Anterior cingulate cortex (tissue), 58 donors: ENCODE measurements around the gene RPTOR.
A peak's percentile ranks its signal among the peaks of the same experiment; 100 is the strongest.
"Not testable (repeated sequence)": the region's sequence is repeated elsewhere in the genome, so short reads cannot be mapped to it uniquely, and the experiment has no call there.

Experiments
- DNase-seq, 58 donors: peaks; one replicate each; lab custom pipeline; 2025; lab: John Stamatoyannopoulos, UW

RPTOR gene

DNA sequence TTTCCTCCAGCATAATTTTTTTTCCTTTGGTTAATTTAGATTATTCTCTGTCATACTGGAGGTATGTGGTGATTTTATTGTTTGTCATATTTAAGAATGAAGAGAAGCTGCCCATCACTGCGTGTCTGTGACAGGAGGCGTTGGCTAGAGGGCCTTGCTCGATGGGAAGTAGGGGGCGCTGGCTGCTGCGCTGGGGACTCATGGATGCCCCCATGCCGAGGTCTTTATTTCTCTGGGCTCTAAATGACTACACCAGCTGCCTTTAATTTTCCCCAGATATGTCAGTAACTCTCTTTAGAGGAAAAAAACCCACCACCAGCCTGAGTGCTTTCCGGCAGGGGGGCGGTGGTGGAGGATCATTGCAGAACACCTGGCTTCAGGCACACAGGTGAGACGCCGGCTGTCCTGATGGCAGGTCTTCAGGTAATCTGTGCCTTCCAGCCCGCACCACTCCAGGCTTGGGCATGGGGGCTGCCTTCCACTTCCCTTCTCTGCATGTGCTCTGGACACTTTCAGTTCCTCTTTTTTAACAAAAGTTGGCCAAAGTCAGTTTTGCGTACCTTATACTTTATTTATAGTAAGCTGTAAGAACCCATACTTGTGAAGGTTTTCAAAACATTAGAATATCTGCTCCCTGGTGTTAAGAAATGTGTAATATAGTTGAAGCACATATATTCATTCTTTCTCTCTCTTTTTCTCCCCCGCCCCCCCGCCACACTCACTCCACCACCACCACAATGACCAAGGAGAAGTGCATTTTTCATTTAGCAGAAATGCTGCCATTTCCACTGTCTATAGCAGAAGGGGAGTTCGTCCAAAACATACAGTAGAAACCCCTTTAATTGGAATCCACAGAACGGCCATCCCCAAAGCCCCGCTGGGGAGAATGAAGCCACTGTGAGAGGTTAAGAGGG is 192.7 kb downstream of the RPTOR start:
- DNase-seq = no peak

DNA sequence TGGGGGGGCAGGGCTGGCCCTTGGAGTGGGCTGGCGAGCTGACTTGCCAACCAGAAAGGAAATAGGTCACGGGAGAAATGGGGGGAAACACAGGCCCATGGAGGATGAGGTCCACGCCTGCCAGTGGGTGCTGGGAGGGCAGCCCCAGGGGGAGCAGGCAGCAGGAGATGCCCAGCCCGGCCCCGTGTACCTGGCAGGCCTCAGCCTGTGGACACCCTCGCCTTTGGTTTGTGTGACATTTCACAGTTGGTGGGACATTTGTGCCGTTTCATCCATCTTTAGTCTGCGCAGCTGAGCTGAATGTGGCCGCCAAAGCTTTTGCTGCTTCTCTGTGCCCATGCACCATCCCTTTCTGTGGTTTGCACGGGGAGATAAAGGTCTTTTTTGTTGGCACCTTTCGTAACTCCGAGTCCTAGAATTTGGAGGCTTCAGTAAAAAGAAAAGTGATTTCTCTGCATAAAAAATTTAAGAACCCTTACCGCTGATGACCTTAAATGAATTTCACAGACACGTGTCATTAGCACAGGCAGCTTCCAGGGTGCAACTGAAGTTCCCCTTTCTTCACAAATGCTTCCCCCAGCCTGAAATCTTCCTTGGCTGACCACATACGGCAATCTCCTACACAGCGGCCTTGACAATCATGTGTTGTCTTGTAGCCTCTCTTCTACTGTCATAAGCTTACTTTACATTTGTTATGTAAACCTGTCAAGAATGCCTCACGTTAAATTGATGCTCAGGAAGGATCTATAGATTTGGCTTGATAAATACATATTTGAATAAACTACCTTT is 193.6 kb downstream of the RPTOR start:
- DNase-seq = no peak

- DNase-seq = no peak
Observed at GRCh38 chr17:80738987-80739730, 194.5 kb downstream of the RPTOR start.

DNA sequence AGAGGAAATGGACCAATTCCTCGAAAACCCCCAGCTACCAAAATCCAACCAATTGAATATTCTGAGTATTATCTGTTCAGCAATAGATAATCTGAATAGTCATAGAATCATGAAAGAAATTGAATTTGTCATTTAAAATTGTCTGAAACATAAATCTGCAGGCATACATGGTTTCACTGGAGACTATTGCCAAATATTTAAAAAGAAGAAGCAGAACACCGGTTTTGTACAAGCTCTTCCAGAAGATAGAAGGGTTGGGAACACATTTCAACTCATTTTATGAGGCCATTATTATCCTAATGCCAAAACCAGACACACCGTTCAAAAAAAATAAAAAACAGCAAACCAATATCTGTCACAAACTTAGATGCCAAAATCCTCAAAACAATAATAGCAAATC is 195.5 kb downstream of the RPTOR start:
- no peak for DNase-seq

GRCh38 chr17:80742091-80742490 is 197.5 kb downstream of the RPTOR start:
- DNase-seq = no peak

DNA sequence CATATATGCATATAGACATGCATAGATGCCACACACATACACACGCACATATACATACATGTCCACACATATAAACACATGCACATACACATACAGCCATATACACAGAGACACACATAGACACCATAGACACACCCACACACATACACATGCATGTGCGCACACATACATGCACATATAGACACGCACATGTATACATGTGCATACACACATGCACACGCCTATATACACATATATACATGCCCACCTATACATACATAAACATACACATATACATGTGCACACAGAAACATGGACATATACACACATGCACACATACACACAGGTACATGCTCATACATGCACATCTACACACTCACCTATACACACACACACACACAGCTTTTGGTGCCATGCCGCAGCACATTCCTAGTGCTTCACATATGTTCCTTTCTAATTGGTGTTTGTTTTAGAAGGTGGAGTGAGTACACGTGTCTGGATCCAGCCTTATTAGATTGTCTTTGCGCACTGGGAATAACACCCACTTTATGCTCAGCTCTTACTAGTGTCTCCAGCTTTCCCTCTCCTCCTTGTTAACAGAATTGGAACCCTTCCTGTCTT is 198.0 kb downstream of the RPTOR start:
- DNase-seq = no peak

DNA sequence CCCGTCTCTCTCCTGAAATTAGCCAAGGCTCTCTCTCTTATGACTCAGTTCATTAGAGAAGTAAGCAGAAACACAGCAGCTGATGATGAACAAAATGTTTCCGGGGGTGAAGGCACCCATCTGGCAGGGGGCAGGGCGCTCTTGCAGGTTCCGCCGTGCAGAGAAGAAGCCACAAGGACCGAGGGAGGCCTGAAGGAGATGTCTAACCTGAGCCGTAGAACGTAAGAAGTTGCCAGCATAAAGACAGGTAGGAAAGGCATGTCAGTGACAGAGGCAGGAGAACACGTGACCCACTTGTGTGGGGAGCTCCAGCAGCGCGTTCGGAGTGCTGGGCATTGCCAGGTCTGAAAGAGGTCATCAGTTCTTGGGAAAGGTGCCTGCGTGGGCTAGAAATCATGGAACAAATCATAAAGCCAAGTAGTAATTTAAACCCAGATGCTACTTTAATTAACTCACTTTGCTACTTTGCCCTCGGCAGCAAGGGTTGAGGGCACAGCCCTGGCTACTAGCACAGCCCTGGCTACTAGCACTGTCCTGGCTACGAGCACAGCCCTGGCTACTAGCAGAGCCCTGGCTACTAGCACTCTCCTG is 198.6 kb downstream of the RPTOR start:
- peak in 17 of 58 donors; percentile 22 to 76 (median 44) for DNase-seq

DNA sequence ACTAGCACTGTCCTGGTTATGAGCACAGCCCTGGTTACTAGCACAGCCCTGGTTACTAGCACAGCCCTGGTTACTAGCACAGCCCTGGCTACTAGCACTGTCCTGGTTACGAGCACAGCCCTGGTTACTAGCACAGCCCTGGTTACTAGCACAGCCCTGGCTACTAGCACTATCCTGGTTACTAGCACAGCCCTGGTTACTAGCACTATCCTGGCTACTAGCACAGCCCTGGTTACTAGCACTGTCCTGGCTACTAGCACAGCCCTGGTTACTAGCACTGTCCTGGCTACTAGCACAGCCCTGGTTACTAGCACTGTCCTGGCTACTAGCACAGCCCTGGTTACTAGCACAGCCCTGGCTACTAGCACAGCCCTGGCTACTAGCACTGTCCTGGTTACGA is 199.3 kb downstream of the RPTOR start:
- not testable (repeated sequence) for DNase-seq

- DNase-seq = not testable (repeated sequence)
Observed at GRCh38 chr17:80744725-80745124, 200.1 kb downstream of the RPTOR start.

- no peak for DNase-seq
Observed at GRCh38 chr17:80745183-80745582, 200.5 kb downstream of the RPTOR start.

- peak in 7 of 58 donors; percentile 14 to 46 (median 28) for DNase-seq
Observed at GRCh38 chr17:80746262-80746935, 201.8 kb downstream of the RPTOR start.

DNA sequence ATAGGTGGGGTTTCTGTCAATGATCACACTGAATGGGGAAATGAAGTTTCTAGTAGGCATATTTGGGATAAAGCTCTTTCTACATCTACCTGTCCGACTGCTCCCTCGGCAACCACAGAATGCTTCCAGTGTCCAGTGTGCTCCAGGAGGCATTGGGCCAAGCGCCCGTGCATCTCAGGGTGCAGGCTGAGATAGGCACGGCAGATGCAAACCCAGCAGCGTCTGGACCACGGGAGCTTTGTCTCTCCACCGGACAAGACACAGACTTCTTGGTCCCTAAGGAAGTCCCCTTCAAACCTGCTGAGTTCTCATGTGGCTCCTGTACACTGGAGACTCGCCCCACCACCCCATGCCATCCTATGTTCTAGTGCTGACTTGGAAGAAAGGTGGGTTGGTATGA is 202.8 kb downstream of the RPTOR start:
- DNase-seq = no peak

GRCh38 chr17:80749611-80750010 is 205.0 kb downstream of the RPTOR start:
- DNase-seq = no peak

DNA sequence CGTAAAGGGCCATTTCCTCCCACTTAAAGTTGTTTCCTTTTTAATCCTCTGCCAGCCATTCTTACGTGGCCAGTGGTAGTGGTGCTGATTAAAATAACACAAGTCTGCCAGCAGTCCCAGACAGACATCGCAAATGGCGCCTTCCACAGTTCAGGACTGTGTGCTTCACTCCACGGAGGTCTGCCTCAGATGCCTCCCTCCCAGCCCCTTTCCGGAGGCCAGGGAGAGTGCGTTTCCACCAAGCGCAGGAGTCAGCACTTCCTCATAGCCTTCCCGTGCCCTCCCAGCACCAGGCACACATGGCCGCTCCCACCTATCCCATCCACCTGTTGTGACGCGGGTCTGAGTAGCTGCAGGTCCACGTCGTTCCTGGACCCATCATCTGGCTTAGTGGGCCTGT is 205.6 kb downstream of the RPTOR start:
- DNase-seq = no peak

DNA sequence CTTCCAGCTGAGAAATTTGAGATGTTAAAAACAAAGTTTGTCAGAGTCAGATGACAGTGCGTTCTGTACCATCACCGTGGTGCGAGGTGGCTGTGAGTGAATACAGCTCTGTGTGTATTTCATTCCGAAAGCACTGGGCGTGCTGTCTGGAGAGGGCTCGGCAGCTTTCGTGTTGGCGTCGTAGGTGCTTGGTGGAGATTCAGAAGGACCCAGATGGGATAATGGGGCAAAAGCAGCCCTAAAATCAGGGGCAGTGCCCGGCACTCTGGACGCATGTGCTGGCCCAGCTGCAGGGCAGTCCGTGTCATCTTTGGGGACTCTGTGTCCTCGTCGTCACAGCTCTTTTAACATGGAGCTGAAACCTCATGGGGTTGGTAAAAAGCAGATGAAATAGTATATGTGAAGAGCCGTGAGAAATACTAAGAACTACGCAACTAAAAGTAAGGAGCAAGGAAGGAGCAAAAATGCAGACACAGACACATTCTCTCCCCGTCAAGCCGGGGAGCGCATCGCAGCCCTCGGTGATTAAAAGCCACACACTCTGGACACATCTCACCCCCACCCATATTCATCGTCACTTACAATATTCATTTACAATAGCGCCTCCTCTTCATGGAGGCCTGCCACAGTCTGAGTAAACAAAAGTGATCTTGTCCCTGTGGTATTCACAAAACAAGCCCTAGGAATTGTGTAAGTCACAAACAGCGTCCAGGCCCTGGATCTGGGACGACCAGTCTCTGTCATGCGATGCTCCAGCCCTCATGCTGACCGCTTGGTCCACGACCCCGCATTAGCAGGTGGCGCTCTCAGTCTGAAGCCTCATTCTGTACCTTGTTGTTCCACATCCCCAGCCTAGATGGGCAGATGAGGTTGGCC is 206.7 kb downstream of the RPTOR start:
- DNase-seq = peak in 25 of 58 donors; percentile 25 to 80 (median 49)

- peak in 3 of 58 donors; percentile 33 to 63 (median 52) for DNase-seq
Observed at GRCh38 chr17:80751946-80752581, 207.4 kb downstream of the RPTOR start.

DNA sequence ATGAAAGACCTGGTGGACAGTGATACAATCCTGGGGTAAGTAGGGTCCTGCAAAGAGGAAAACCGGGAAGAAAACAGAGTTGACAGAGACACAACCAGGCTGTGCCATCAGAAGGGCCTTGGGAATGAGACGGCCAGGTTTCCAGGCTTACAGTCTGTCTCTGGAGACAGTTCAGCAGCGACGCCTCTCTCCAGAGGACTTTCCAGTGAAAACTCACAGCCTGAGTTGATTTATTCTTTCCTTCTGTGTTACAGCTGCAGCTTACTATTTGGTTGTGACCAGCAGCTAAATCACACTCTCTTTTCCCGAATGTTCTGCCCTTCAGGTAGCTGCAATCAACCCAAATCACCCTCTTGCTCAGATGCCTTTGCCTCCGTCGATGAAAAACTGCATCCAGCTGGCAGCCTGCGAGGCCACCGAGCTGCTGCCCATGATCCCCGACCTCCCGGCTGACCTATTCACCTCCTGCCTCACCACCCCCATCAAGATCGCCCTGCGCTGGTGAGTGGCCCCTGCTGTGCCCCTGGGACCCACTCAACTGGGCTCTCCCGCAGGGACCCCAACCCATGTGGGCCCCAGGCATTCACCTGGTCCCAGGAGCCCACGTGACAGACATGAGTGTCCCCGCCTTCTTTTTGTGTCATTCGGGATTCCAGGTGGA is 209.2 kb downstream of the RPTOR start:
- no peak for DNase-seq
